Liver (tissue), 9 donors: ENCODE data around the gene C9orf72. TPM values are rescaled to one million over a fixed set of nuclear protein-coding genes. Genes with fewer than 3 reads are reported as not detected.

Experiments used
- DNase-seq: peaks from one replicate; pipeline ENCODE4 v3.0.0-alpha.2; 2017; ENCODE audit warnings: low spot score
- H3K27ac ChIP-seq, 2 donors: one replicate each; pipeline ENCODE4 v1.7.0; 2013; ENCODE audit warnings: inconsistent platforms in 2 of 2, low read length in 2 of 2, control low read depth in 1 of 2, low read depth in 1 of 2, mild to moderate bottlenecking in 1 of 2
- H3K27me3 ChIP-seq, 4 donors: one replicate each; pipeline versions ENCODE4 v1.6.1 to v1.7.0; 2013; ENCODE audit warnings: low read length in 3 of 4, inconsistent platforms in 1 of 4, mild to moderate bottlenecking in 1 of 4, moderate library complexity in 1 of 4; ENCODE audit not compliant: control insufficient read depth in 4 of 4, insufficient read depth in 4 of 4
- H3K36me3 ChIP-seq, 4 donors: one replicate each; pipeline versions ENCODE4 v1.6.1 to v1.7.0; 2013; ENCODE audit warnings: low read length in 3 of 4, mild to moderate bottlenecking in 3 of 4, low read depth in 1 of 4, moderate library complexity in 1 of 4; ENCODE audit not compliant: control insufficient read depth in 4 of 4, insufficient read depth in 3 of 4
- H3K4me1 ChIP-seq, 4 donors: one replicate each; pipeline versions ENCODE4 v1.6.1 to v1.7.0; 2013; ENCODE audit warnings: low read length in 3 of 4, mild to moderate bottlenecking in 3 of 4, moderate library complexity in 1 of 4; ENCODE audit not compliant: control insufficient read depth in 4 of 4, insufficient read depth in 4 of 4
- H3K4me3 ChIP-seq, 3 donors: one replicate each; pipeline versions ENCODE4 v1.6.1 to v1.7.0; 2013; ENCODE audit warnings: low read length in 3 of 3, control low read depth in 1 of 3, low read depth in 1 of 3, mild to moderate bottlenecking in 1 of 3
- H3K9ac ChIP-seq, 2 donors: one replicate each; pipeline ENCODE4 v1.7.0; 2013; ENCODE audit warnings: low read length in 2 of 2, mild to moderate bottlenecking in 2 of 2, moderate library complexity in 2 of 2, control low read depth in 1 of 2, low read depth in 1 of 2
- H3K9me3 ChIP-seq, 4 donors: one replicate each; pipeline versions ENCODE4 v1.6.1 to v1.7.0; 2013; ENCODE audit warnings: low read length in 3 of 4; ENCODE audit not compliant: control insufficient read depth in 4 of 4
- FOXA1 ChIP-seq: IDR thresholded peaks from 2 replicates; pipeline ENCODE4 v1.6.1; 2016; ENCODE audit warnings: antibody characterized with exemption
- FOXA2 ChIP-seq: IDR thresholded peaks from 2 replicates; pipeline ENCODE4 v1.6.1; 2016; ENCODE audit warnings: antibody characterized with exemption
- GABPA ChIP-seq, 2 donors: IDR thresholded peaks in 1 of 2; conservative IDR thresholded peaks in 1 of 2; 2 replicates each; pipeline ENCODE4 v1.6.1; 2016; ENCODE audit warnings: antibody characterized with exemption in 2 of 2, mild to moderate bottlenecking in 1 of 2, moderate library complexity in 1 of 2
- HNF4A ChIP-seq, 2 donors: conservative IDR thresholded peaks; 2 replicates each; pipeline ENCODE4 v1.6.1; 2016; ENCODE audit warnings: antibody characterized with exemption in 2 of 2, mild to moderate bottlenecking in 2 of 2
- HNF4G ChIP-seq: IDR thresholded peaks from 2 replicates; pipeline ENCODE4 v1.6.1; 2016; ENCODE audit warnings: antibody characterized with exemption
- JUND ChIP-seq, 2 donors: IDR thresholded peaks; 2 replicates each; pipeline ENCODE4 v1.6.1; 2016; ENCODE audit warnings: antibody characterized with exemption in 2 of 2
- NR2F2 ChIP-seq: IDR thresholded peaks from 2 replicates; pipeline ENCODE4 v1.6.1; 2016; ENCODE audit warnings: antibody characterized with exemption
- RAD21 ChIP-seq, 2 donors: IDR thresholded peaks; 2 replicates each; pipeline ENCODE4 v1.6.1; 2016; ENCODE audit warnings: antibody characterized with exemption in 2 of 2, mild to moderate bottlenecking in 2 of 2
- RXRA ChIP-seq, 2 donors: IDR thresholded peaks; 2 replicates each; pipeline ENCODE4 v1.6.1; 2017 to 2018; ENCODE audit warnings: antibody characterized with exemption in 2 of 2, mild to moderate bottlenecking in 1 of 2
- SP1 ChIP-seq: IDR thresholded peaks from 2 replicates; pipeline ENCODE4 v1.6.1; 2018; ENCODE audit warnings: antibody characterized with exemption, mild to moderate bottlenecking
- TAF1 ChIP-seq: conservative IDR thresholded peaks from 2 replicates; pipeline ENCODE4 v1.6.1; 2016; ENCODE audit warnings: antibody characterized with exemption, mild to moderate bottlenecking
- ZBTB33 ChIP-seq: IDR thresholded peaks from 2 replicates; pipeline ENCODE4 v1.6.1; 2016; ENCODE audit warnings: antibody characterized with exemption
- WGBS: extraction: QIAGEN DNeasy Blood & Tissue Kit; methylation state at CpG from one replicate; pipeline ENCODE4 v1.1.7; 2013; 5-methylcytosine and 5-hydroxymethylcytosine counted together
- polyA plus RNA-seq, 2 donors: library from polyadenylated mRNA; stranded (reverse) in 1 of 2; unstranded in 1 of 2; fragments of 200-250 nt in 1 of 2; fragments of >200 nt in 1 of 2; fragmentation: Nextera tagmentation in 1 of 2; extraction: Ambion mirVana in 1 of 2; gene quantifications; one replicate each; pipeline versions ENCODE4 v1.2.1 to v1.2.3, GENCODE V29; 2013 to 2015
- total RNA-seq, 2 donors: library from RNA; depleted of rRNA; stranded (reverse); fragments of >200 nt; gene quantifications; one replicate each; pipeline ENCODE4 v1.2.3, GENCODE V29; 2014
- TF ChIP-seq, protein P1 (sequence below): fragments of 150-350 bp; IDR thresholded peaks from 2 replicates; pipeline ENCODE4 v1.5.1; 2017; ENCODE audit warnings: improper control_type of control experiment, low read depth, low read length; ENCODE audit not compliant: missing input control
- TF ChIP-seq, protein P2 (sequence below): IDR thresholded peaks from 2 replicates; pipeline ENCODE4 v1.6.1; 2016; ENCODE audit warnings: antibody characterized with exemption, mild to moderate bottlenecking
- TF ChIP-seq, protein P3 (sequence below): IDR thresholded peaks from 2 replicates; pipeline ENCODE4 v1.6.1; 2016; ENCODE audit warnings: antibody characterized with exemption
- TF ChIP-seq, protein P4 (sequence below): IDR thresholded peaks from 2 replicates; pipeline ENCODE4 v1.6.1; 2016; ENCODE audit warnings: antibody characterized with exemption
- donor health status: healthy.
- donor health status: healthy.
- donor health status: healthy.
- donor health status: healthy.
- donor health status: healthy.

The C9orf72 gene
- total and polyA plus RNA-seq, 4 donors = 2.8 to 14.1 (median 8.6) TPM

GRCh38 chr9:27563738-27564430 is 9.4 kb downstream of the C9orf72 start (continued):
- TF ChIP-seq RXRA (IDR thresholded peaks at IDR 0.05) = no peak

DNA sequence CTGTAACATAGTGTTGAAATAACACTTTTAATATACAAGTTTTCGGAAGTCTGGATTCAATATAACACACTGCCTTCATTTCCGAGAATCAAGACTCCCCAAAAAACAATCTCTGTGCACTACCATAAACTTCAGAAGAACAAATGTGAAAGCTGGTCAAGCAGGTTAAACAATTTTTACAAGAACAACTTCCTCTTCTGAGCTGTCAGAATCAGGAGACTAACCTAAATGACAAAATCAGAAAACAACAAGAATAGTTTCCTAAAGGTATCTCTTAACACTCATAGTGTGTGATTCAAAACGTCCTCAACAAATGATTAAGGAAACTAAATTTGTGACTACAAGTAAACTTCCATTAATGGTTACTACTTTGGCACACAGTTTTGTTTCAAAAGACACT is 11.6 kb downstream of the C9orf72 start:
- TF ChIP-seq FOXA1 = no peak
- TF ChIP-seq TAF1 = no peak
- TF ChIP-seq FOXA2 = no peak
- H3K27me3 ChIP-seq = no peaks in the 10 kb centered on the region
- no peak overlapping the region for H3K9ac ChIP-seq
- 84% methylated on average over 3 of the region's 3 CpGs for WGBS
- no peak overlapping the region for H3K4me3 ChIP-seq
- peaks cover 0 to 45% (median 29%) of the 10 kb centered on the region in 4 donors for H3K36me3 ChIP-seq
- H3K27ac ChIP-seq = no peak overlapping the region
- no peaks in the 10 kb centered on the region for H3K9me3 ChIP-seq
- DNase-seq = no peak
- H3K4me1 ChIP-seq = peaks cover 0 to 13% (median 6%) of the 10 kb centered on the region in 4 donors

DNA sequence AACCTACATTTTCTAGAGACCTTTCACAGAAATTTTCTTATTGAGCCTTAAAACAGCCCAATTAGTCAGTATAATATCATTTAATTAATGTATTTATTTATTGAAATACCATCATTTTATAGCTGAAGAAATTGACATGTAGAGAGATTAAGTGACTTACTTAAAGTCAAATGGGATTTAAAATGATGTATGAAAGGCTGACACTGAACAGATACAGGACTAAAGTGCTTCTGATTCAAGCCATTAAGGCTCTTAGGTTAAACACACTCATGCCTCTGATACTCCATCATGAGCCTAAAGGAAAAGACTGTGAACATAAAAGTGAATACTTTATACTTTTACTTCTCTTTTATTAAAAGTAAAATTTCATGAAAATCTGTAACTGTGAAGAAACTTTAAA is 12.8 kb downstream of the C9orf72 start:
- H3K36me3 ChIP-seq = peaks cover 0 to 58% (median 37%) of the 10 kb centered on the region in 4 donors
- no peak overlapping the region for H3K27ac ChIP-seq
- H3K9me3 ChIP-seq = no peaks in the 10 kb centered on the region
- TF ChIP-seq ZBTB33 (no peak), RXRA (IDR thresholded peaks at IDR 0.05) (no peak), HNF4A (conservative IDR thresholded peaks at IDR 0.05) (no peak), GABPA (IDR thresholded peaks at IDR 0.05 in 1 of 2, conservative IDR thresholded peaks at IDR 0.05 in 1 of 2) (no peak), NR2F2 (no peak), HNF4G (no peak), RAD21 (IDR thresholded peaks at IDR 0.05) (no peak), FOXA2 (no peak), JUND (IDR thresholded peaks at IDR 0.05) (no peak), SP1 (no peak)
- TF ChIP-seq, protein P1, sequence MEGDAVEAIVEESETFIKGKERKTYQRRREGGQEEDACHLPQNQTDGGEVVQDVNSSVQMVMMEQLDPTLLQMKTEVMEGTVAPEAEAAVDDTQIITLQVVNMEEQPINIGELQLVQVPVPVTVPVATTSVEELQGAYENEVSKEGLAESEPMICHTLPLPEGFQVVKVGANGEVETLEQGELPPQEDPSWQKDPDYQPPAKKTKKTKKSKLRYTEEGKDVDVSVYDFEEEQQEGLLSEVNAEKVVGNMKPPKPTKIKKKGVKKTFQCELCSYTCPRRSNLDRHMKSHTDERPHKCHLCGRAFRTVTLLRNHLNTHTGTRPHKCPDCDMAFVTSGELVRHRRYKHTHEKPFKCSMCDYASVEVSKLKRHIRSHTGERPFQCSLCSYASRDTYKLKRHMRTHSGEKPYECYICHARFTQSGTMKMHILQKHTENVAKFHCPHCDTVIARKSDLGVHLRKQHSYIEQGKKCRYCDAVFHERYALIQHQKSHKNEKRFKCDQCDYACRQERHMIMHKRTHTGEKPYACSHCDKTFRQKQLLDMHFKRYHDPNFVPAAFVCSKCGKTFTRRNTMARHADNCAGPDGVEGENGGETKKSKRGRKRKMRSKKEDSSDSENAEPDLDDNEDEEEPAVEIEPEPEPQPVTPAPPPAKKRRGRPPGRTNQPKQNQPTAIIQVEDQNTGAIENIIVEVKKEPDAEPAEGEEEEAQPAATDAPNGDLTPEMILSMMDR = no peak
- TF ChIP-seq, protein P2, sequence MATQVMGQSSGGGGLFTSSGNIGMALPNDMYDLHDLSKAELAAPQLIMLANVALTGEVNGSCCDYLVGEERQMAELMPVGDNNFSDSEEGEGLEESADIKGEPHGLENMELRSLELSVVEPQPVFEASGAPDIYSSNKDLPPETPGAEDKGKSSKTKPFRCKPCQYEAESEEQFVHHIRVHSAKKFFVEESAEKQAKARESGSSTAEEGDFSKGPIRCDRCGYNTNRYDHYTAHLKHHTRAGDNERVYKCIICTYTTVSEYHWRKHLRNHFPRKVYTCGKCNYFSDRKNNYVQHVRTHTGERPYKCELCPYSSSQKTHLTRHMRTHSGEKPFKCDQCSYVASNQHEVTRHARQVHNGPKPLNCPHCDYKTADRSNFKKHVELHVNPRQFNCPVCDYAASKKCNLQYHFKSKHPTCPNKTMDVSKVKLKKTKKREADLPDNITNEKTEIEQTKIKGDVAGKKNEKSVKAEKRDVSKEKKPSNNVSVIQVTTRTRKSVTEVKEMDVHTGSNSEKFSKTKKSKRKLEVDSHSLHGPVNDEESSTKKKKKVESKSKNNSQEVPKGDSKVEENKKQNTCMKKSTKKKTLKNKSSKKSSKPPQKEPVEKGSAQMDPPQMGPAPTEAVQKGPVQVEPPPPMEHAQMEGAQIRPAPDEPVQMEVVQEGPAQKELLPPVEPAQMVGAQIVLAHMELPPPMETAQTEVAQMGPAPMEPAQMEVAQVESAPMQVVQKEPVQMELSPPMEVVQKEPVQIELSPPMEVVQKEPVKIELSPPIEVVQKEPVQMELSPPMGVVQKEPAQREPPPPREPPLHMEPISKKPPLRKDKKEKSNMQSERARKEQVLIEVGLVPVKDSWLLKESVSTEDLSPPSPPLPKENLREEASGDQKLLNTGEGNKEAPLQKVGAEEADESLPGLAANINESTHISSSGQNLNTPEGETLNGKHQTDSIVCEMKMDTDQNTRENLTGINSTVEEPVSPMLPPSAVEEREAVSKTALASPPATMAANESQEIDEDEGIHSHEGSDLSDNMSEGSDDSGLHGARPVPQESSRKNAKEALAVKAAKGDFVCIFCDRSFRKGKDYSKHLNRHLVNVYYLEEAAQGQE = no peak
- TF ChIP-seq, protein P3, sequence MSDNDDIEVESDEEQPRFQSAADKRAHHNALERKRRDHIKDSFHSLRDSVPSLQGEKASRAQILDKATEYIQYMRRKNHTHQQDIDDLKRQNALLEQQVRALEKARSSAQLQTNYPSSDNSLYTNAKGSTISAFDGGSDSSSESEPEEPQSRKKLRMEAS = no peak
- TF ChIP-seq, protein P4, sequence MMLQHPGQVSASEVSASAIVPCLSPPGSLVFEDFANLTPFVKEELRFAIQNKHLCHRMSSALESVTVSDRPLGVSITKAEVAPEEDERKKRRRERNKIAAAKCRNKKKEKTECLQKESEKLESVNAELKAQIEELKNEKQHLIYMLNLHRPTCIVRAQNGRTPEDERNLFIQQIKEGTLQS = no peak
- no peak overlapping the region for H3K9ac ChIP-seq
- no peaks in the 10 kb centered on the region for H3K27me3 ChIP-seq
- H3K4me3 ChIP-seq = no peak overlapping the region
- DNase-seq = no peak
- peaks cover 0 to 3% (median 1%) of the 10 kb centered on the region in 4 donors for H3K4me1 ChIP-seq
